HCT116 (cell line): Measurements from ENCODE around the gene FHOD1. TPM values are rescaled to one million over a fixed set of nuclear protein-coding genes. Genes with fewer than 3 reads are reported as not detected.

Experiments
- ATAC-seq: fragments of 200-7000 bp; cut with Tn5 transposase; 2 replicates; pipeline ENCODE4 v1.9.1; 2020; ENCODE audit warnings: mild to moderate bottlenecking, moderate library complexity
- Bru-seq: library from RNA; stranded (reverse); fragments of 400-500 nt; gene quantifications from one replicate; lab custom pipeline; 2021; lab: Mats Ljungman, UMichigan
- BruChase-seq, 2 experiments: library from RNA; stranded (reverse); fragments of 400-500 nt; gene quantifications; one replicate each; lab custom pipeline; 2021; lab: Mats Ljungman, UMichigan
- BruUV-seq: library from RNA; stranded (reverse); fragments of 400-500 nt; replicated peaks from 2 replicates; lab custom pipeline; 2021; lab: Mats Ljungman, UMichigan
- CTCF ChIA-PET: fragments of 300-600 bp; sonication (Branson Sonifier 250); formaldehyde crosslinking; loops from one replicate; lab custom pipeline; 2021; ENCODE audit warnings: antibody characterized with exemption; lab: Charles Lee
- POLR2A ChIA-PET: fragments of 300-600, 350-600 bp; sonication (Branson Sonifier 250); formaldehyde crosslinking; loops from one replicate; lab custom pipeline; 2021; ENCODE audit warnings: antibody characterized with exemption; lab: Charles Lee
- RAD21 ChIA-PET, 2 experiments: fragments of 300-600 bp; sonication (Branson Sonifier 250); formaldehyde crosslinking; loops; one replicate each; lab custom pipeline; 2023; ENCODE audit warnings: low total read pairs in 2 of 2; ENCODE audit not compliant: uncharacterized antibody in 2 of 2, unreplicated experiment in 2 of 2, low non-redundant PET in 1 of 2; lab: Charles Lee
- DNase-seq: peaks from one replicate; pipeline ENCODE4 v3.0.0-alpha.2; 2010; ENCODE audit warnings: low read depth, low spot score
- H2AFZ ChIP-seq: fragments of 200-600 bp; shearing (Covaris generic), sonication (generic); 2 replicates; pipeline ENCODE4 v1.6.1; 2017; ENCODE audit warnings: low read depth, mixed run types, mixed read lengths, antibody characterized with exemption, low read length; ENCODE audit not compliant: poor library complexity, severe bottlenecking
- H3K27ac ChIP-seq: 2 replicates; pipeline ENCODE4 v1.5.1; 2012; ENCODE audit warnings: low read depth, low read length
- H3K27me3 ChIP-seq: fragments of 200-600 bp; sonication (generic); 2 replicates; pipeline ENCODE4 v1.6.1; 2016; ENCODE audit warnings: mixed run types, low read length, mixed read lengths; ENCODE audit not compliant: insufficient read depth
- H3K36me3 ChIP-seq, 2 experiments: fragments of 200-500 bp in 1 of 2; fragments of 200-600 bp in 1 of 2; sonication (Bioruptor generic) in 1 of 2; sonication (generic) in 1 of 2; 2 replicates each; pipeline versions ENCODE4 v1.5.1 to v1.6.1; 2014 to 2016; ENCODE audit warnings: low read length in 2 of 2, inconsistent platforms in 1 of 2, mixed read lengths in 1 of 2, mixed run types in 1 of 2; ENCODE audit not compliant: insufficient read depth in 2 of 2, control insufficient read depth in 1 of 2
- H3K4me1 ChIP-seq, 2 experiments: fragments of 200-600 bp in 1 of 2; sonication (generic) in 1 of 2; 2 replicates each; pipeline versions ENCODE4 v1.5.1 to v1.6.1; 2012 to 2017; ENCODE audit warnings: low read length in 2 of 2, inconsistent platforms in 1 of 2, mild to moderate bottlenecking in 1 of 2, mixed read lengths in 1 of 2, mixed run types in 1 of 2, moderate library complexity in 1 of 2; ENCODE audit not compliant: insufficient read depth in 2 of 2, control insufficient read depth in 1 of 2
- H3K4me2 ChIP-seq: fragments of 200-600 bp; sonication (generic); 2 replicates; pipeline ENCODE4 v1.6.1; 2017; ENCODE audit warnings: mixed run types, low read length, mixed read lengths
- H3K4me3 ChIP-seq, 2 experiments: fragments of 200-600 bp in 1 of 2; sonication (generic) in 1 of 2; replicated peaks in 1 of 2; 2 replicates each; pipeline ENCODE4 v1.5.1; 2011 to 2016; ENCODE audit warnings: low read length in 2 of 2, control low read depth in 1 of 2, low read depth in 1 of 2, mild to moderate bottlenecking in 1 of 2, mixed read lengths in 1 of 2, mixed run types in 1 of 2
- H3K79me2 ChIP-seq: fragments of 200-600 bp; sonication (generic); 2 replicates; pipeline ENCODE4 v1.6.1; 2017; ENCODE audit warnings: mild to moderate bottlenecking, mixed run types, low read length, moderate library complexity, mixed read lengths; ENCODE audit not compliant: insufficient read depth
- H3K9ac ChIP-seq: fragments of 200-600 bp; sonication (generic); 2 replicates; pipeline ENCODE4 v1.6.1; 2016; ENCODE audit warnings: low read length, mixed read lengths
- H3K9me2 ChIP-seq: fragments of 200-600 bp; sonication (generic), shearing (Covaris generic); 2 replicates; pipeline ENCODE4 v1.6.1; 2017; ENCODE audit warnings: mixed run types, mild to moderate bottlenecking, moderate library complexity; ENCODE audit not compliant: insufficient read depth
- H3K9me3 ChIP-seq, 2 experiments: fragments of 200-500 bp in 1 of 2; fragments of 200-600 bp in 1 of 2; sonication (Bioruptor generic) in 1 of 2; sonication (generic) in 1 of 2; 2 replicates each; pipeline ENCODE4 v1.6.1; 2014 to 2017; ENCODE audit warnings: low read length in 2 of 2, mixed read lengths in 2 of 2, inconsistent platforms in 1 of 2, low read depth in 1 of 2, mild to moderate bottlenecking in 1 of 2, mixed run types in 1 of 2, moderate library complexity in 1 of 2; ENCODE audit not compliant: control insufficient read depth in 1 of 2, insufficient read depth in 1 of 2
- H4K20me1 ChIP-seq: fragments of 200-600 bp; sonication (generic), shearing (Covaris generic); 2 replicates; pipeline ENCODE4 v1.6.1; 2017; ENCODE audit warnings: mixed run types, mild to moderate bottlenecking, moderate library complexity; ENCODE audit not compliant: insufficient read depth
- EGR1 ChIP-seq: IDR thresholded peaks from 2 replicates; pipeline ENCODE4 v1.6.1; 2012; ENCODE audit warnings: low read depth
- EZH2 ChIP-seq: fragments of 200-600 bp; sonication (generic); IDR thresholded peaks from 2 replicates; pipeline ENCODE4 v1.6.1; 2017; ENCODE audit warnings: antibody characterized with exemption, mixed run types
- JUND ChIP-seq: IDR thresholded peaks from 2 replicates; pipeline ENCODE4 v1.6.1; 2012
- POLR2A ChIP-seq: IDR thresholded peaks from 2 replicates; pipeline ENCODE4 v1.7.0; 2011; ENCODE audit warnings: borderline replicate concordance; ENCODE audit not compliant: insufficient read depth, insufficient read length; ENCODE audit errors: extremely low read depth
- POLR2AphosphoS5 ChIP-seq: IDR thresholded peaks from 2 replicates; pipeline ENCODE4 v1.6.1; 2011; ENCODE audit warnings: mild to moderate bottlenecking, low read depth, low read length, moderate library complexity
- TCF7L2 ChIP-seq: IDR thresholded peaks from 2 replicates; pipeline ENCODE4 v1.7.0; 2011; ENCODE audit warnings: borderline replicate concordance, inconsistent platforms; ENCODE audit not compliant: insufficient read depth, insufficient read length; ENCODE audit errors: extremely low read depth
- ZBTB33 ChIP-seq: IDR thresholded peaks from 2 replicates; pipeline ENCODE4 v1.6.1; 2011; ENCODE audit warnings: mild to moderate bottlenecking, low read length, moderate library complexity; ENCODE audit not compliant: insufficient replicate concordance; ENCODE audit errors: extremely low read depth
- ZFX ChIP-seq: fragments of 450-650 bp; IDR thresholded peaks from 2 replicates; pipeline ENCODE4 v1.6.1; 2017
- intact Hi-C: fragments of 100-400 bp; cut with micrococcal nuclease; formaldehyde crosslinking; loops from 2 replicates; pipeline ENCODE4 v1.10.0; 2022
- long read RNA-seq: library from polyadenylated mRNA; unstranded; transcript quantifications from one replicate; pipeline ENCODE4 v2.0.0, GENCODE V29; 2021; ENCODE audit not compliant: unreplicated experiment
- polyA plus RNA-seq: library from polyadenylated mRNA; unstranded; fragments of >200 nt; gene quantifications from 2 replicates; pipeline ENCODE4 v1.2.1, GENCODE V29; 2012; ENCODE audit warnings: missing spikeins
- total RNA-seq: library from RNA; stranded (reverse); gene quantifications from one replicate; pipeline ENCODE4 v1.2.1, GENCODE V29; 2021; ENCODE audit not compliant: unreplicated experiment
- TF ChIP-seq, protein P1 (sequence below): IDR thresholded peaks from 2 replicates; pipeline ENCODE4 v1.6.1; 2012
- TF ChIP-seq, protein P2 (sequence below), 3 experiments: fragments of 200-600 bp in 1 of 3; sonication (generic) in 1 of 3; IDR thresholded peaks in 2 of 3; conservative IDR thresholded peaks in 1 of 3; 2 replicates each; pipeline ENCODE4 v1.5.1; 2012 to 2017; ENCODE audit warnings: low read depth in 2 of 3, low read length in 2 of 3, antibody characterized with exemption in 1 of 3, borderline replicate concordance in 1 of 3, control low read depth in 1 of 3, mild to moderate bottlenecking in 1 of 3, mixed read lengths in 1 of 3, mixed run types in 1 of 3, moderate library complexity in 1 of 3; ENCODE audit not compliant: insufficient read depth in 1 of 3

FHOD1 gene
- total RNA-seq (69.2 TPM), Bru-seq, nascent RNA (percentile 58 among the genes with signal in this experiment), BruChase-seq, experiment 1, labeled RNA remaining after a 6-hour chase (percentile 73 among the genes with signal in this experiment), BruChase-seq, experiment 2, labeled RNA remaining after a 2-hour chase (percentile 68 among the genes with signal in this experiment)
- polyA plus RNA-seq = 46.5 and 50.2 TPM in 2 replicates
- long read RNA-seq, partial matches to known transcripts = 33 of 46 reads
- long read RNA-seq, other reads (novel, unspliced or antisense) = 11 of 46 reads

DNA sequence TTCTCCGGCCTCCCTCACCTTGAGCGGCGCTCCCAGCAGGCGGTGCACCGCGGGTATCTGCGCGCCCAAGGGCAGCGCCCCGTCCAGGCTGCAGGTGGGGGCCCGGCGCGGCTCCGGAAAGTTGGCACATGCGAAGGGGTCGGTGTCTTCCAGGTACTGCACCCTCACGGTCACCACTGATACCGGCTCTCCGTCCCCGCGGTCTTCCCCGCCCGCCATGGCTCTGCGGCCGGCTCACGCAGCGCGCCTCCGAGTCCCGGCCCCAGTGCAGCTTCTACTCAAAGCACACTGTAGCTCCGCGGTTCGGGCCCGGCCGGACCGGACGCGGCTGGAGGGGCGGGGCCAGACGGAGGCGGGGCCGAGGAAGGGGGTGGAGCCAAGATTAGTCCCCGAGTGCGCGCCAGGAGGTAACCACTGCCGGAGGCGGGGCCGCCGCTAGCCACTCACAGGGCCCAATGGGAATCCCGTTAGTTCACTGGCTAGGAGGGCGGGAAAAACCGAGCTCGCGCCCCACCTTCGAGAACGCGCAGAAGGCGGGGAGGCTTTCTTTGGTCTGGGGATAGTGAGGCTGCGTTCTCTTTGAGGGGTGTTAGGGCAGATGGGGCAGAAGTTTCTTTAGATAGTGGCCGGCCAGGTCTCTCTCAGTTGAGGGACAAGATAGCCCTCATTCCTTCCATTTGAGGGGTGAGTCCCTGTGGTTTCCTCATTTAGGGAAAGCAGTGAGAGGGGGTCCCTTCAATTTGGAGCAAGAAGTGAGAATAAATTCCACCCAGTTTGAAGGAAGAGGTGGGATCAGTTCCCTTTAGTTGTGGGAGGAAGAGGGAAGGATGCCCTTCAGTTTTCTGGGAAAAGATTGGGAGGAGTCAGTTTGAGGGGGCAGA is at the start of gene FHOD1:
FHOD1 (minus strand) TSS at position 290 of the 881 bp plus-strand sequence; CDS start at position 219, 71 bp downstream.
- no peaks in the 10 kb centered on the region for H4K20me1 ChIP-seq
- peaks cover 36% of the 10 kb centered on the region for H3K79me2 ChIP-seq
- CTCF ChIA-PET = interaction anchor here (1.0 to 4.4 kb wide), 13 partner anchors 11 to 286 kb away, joined by 3 to 17 read pairs (median 4); partner anchors contain the start of genes ATP6V0D1, CES3, ELMO3 and FBXL8
- H3K4me1 ChIP-seq = peaks cover 35 to 64% of the 10 kb centered on the region in 2 experiments
- H3K27me3 ChIP-seq = no peaks in the 10 kb centered on the region
- peak; percentile 83 for DNase-seq
- H3K36me3 ChIP-seq = no peaks in the 10 kb centered on the region
- POLR2A ChIA-PET = interaction anchor here (0.9 to 2.7 kb wide), 13 partner anchors 11 to 135 kb away, joined by 3 to 13 read pairs (median 4); partner anchors contain the start of gene TMEM208
- RAD21 ChIA-PET = interaction anchor here (0.5 to 1.6 kb wide), 4 partner anchors 21 to 169 kb away, joined by 3 to 6 read pairs (median 4); partner anchors contain the start of genes TMEM208 (in 1 of the 2) and ZDHHC1 (in 1 of the 2)
- intact Hi-C loops = loop anchor here (2.0 to 5.0 kb wide), 2 partner anchors 29 to 170 kb away; partner anchors contain the start of gene ZDHHC1
- no peaks in the 10 kb centered on the region for H3K9me2 ChIP-seq
- no peaks in the 10 kb centered on the region for H3K9me3 ChIP-seq
- peak; percentile 64 for ATAC-seq
- peak within 1 kb of the TSS; percentile 94 for H3K4me2 ChIP-seq
- peak within 1 kb of the TSS; percentile 71 to 92 for H3K4me3 ChIP-seq
- H3K9ac ChIP-seq = peak within 1 kb of the TSS; percentile 87
- no TSS peak for BruUV-seq
- TF ChIP-seq POLR2A = peak; percentile 36
- TF ChIP-seq ZBTB33 = no peak
- no peak for TF ChIP-seq EZH2
- TF ChIP-seq POLR2AphosphoS5 = peak; percentile 55
- peak; percentile 54 for TF ChIP-seq ZFX
- TF ChIP-seq EGR1 = no peak
- no peak for TF ChIP-seq TCF7L2
- TF ChIP-seq, protein P1, sequence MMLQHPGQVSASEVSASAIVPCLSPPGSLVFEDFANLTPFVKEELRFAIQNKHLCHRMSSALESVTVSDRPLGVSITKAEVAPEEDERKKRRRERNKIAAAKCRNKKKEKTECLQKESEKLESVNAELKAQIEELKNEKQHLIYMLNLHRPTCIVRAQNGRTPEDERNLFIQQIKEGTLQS = no peak
- TF ChIP-seq, protein P2, sequence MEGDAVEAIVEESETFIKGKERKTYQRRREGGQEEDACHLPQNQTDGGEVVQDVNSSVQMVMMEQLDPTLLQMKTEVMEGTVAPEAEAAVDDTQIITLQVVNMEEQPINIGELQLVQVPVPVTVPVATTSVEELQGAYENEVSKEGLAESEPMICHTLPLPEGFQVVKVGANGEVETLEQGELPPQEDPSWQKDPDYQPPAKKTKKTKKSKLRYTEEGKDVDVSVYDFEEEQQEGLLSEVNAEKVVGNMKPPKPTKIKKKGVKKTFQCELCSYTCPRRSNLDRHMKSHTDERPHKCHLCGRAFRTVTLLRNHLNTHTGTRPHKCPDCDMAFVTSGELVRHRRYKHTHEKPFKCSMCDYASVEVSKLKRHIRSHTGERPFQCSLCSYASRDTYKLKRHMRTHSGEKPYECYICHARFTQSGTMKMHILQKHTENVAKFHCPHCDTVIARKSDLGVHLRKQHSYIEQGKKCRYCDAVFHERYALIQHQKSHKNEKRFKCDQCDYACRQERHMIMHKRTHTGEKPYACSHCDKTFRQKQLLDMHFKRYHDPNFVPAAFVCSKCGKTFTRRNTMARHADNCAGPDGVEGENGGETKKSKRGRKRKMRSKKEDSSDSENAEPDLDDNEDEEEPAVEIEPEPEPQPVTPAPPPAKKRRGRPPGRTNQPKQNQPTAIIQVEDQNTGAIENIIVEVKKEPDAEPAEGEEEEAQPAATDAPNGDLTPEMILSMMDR (IDR thresholded peaks at IDR 0.05 in 2 of 3, conservative IDR thresholded peaks at IDR 0.05 in 1 of 3; ENCODE audit: borderline replicate concordance in 1 of 3, insufficient read depth in 1 of 3, low read depth in 2 of 3, low read length in 2 of 3) = no peak
- TF ChIP-seq JUND = no peak
- peak within 1 kb of the TSS; percentile 92 for H3K27ac ChIP-seq
- H2AFZ ChIP-seq = no peak within 1 kb of the TSS
